Fibroblast of skin of right quadriceps (primary cell): ENCODE data around the gene MET.

ENCODE experiments used
- DNase-seq: peaks from one replicate; pipeline ENCODE4 v3.0.0-alpha.2; 2013

The MET gene

GRCh38 chr7:116786791-116787443 is 114.9 kb downstream of the MET start:
- DNase-seq, result peak; percentile 33

- DNase-seq, result no peak
Measured at GRCh38 chr7:116787881-116788280, 115.9 kb downstream of the MET start.

- DNase-seq, result no peak
Measured at GRCh38 chr7:116788572-116789197, 116.7 kb downstream of the MET start.

GRCh38 chr7:116790025-116790424 is 118.0 kb downstream of the MET start:
- DNase-seq, result no peak

GRCh38 chr7:116792813-116793212 is 120.8 kb downstream of the MET start:
- DNase-seq, result no peak

- no peak for DNase-seq
Measured at GRCh38 chr7:116793795-116794340, 121.9 kb downstream of the MET start.

- no peak for DNase-seq
Measured at GRCh38 chr7:116796471-116796870, 124.5 kb downstream of the MET start.

GRCh38 chr7:116797612-116798011 is 125.6 kb downstream of the MET start:
- no peak for DNase-seq

- DNase-seq, result no peak
Measured at GRCh38 chr7:116798232-116798631, 126.2 kb downstream of the MET start.

- no peak for DNase-seq
Measured at GRCh38 chr7:116799916-116800315, 127.9 kb downstream of the MET start.

- DNase-seq, result no peak
Measured at GRCh38 chr7:116800594-116800993, 128.6 kb downstream of the MET start.

- DNase-seq, result peak; percentile 83
Measured at GRCh38 chr7:116801092-116801710, 129.2 kb downstream of the MET start.

- peak; percentile 66 for DNase-seq
Measured at GRCh38 chr7:116802144-116802745, 130.2 kb downstream of the MET start.

GRCh38 chr7:116802746-116803152 is 130.8 kb downstream of the MET start:
- DNase-seq, result peak; percentile 62

- no peak for DNase-seq
Measured at GRCh38 chr7:116804471-116804870, 132.5 kb downstream of the MET start.

- DNase-seq, result peak; percentile 45
Measured at GRCh38 chr7:116805100-116805544, 133.1 kb downstream of the MET start.

- DNase-seq, result no peak
Measured at GRCh38 chr7:116806046-116806944, 134.3 kb downstream of the MET start.

- DNase-seq, result no peak
Measured at GRCh38 chr7:116807011-116807560, 135.1 kb downstream of the MET start.

GRCh38 chr7:116809636-116810266 is 137.8 kb downstream of the MET start:
- DNase-seq, result peak; percentile 65

- no peak for DNase-seq
Measured at GRCh38 chr7:116810267-116811116, 138.5 kb downstream of the MET start.

GRCh38 chr7:116811768-116812167 is 139.8 kb downstream of the MET start:
- DNase-seq, result no peak
